AG20443 (cell line): ENCODE measurements around the gene MARK3.

Source experiments
- DNase-seq: peaks from one replicate; pipeline ENCODE4 v3.0.0; 2012; ENCODE audit warnings: low spot score, mixed read lengths

Gene MARK3

DNA sequence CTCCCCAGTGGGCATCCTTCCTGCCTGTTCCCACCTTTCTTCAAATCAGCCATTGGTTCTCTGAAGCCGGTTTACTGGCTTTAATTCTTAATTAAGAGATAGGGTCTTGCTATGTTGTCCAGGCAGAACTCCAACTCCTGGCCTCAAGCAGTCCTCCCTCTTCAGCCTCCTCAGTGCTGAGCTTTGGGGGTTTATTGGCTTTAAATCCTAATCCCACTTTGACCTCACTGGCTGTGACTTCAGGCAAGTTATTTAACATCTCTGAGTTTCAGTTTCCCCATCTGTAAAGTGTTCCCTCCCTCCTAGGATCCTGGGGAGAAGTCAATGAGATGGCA, 141.7 kb downstream of the MARK3 start:
- no peak for DNase-seq

DNA sequence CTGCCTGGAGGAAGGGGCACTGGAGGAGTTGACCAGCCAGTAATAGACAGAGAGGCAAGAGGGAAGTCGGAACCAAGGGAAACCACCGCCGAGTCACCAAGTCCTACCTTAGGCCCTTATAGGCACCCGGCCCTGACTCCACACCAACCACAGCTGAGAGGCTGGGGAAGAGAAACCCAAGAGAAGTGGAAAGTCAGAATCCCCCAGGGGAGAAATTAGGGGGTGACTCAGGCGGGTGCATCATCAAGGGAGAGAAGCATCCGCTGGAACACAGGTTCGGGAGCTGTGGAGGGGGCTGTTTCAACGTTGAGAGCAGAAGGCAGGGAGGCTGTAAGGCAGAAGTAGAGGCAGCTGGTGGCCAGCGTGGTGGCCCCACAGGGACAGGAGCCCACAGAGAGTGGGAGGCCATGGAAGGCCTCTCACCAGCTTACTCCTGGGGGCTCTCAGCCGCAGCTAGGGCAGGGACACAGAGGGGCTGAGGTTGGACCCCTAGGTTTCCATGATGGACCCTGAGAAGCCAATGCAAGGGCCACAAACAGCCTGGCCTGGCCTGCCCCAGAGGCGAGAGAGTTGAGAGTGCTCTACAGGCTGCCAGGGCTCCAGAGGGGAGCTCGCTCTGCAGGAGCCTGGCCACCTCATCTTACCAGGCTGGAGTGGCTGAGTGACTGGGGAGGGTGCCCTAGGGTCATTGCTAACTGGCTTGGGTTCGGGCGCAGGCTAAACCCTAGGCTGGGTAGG, 142.4 kb downstream of the MARK3 start:
- no peak for DNase-seq

DNA sequence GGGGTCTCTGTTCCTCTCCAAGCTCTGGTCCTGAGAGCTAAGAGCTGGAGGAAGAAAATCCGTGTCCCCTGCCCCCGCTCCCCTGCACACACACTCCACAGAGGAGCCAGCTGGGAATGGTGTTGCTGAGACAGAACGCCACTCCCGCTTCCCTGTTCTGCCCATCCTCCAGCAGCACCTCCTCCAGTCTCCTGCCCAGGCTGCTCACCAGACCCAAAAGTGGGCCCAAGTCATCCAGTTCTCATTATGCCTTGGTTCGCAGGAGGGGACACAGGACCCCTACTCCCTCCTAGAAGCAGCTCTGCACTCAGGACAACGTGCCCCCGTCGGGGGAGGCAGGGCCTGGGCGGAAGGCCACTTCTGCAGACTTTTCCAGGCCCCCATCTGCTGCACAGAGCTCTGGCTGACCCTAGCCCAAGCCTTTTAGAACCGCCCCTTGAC, 143.0 kb downstream of the MARK3 start:
- peak; percentile 50 for DNase-seq

DNA sequence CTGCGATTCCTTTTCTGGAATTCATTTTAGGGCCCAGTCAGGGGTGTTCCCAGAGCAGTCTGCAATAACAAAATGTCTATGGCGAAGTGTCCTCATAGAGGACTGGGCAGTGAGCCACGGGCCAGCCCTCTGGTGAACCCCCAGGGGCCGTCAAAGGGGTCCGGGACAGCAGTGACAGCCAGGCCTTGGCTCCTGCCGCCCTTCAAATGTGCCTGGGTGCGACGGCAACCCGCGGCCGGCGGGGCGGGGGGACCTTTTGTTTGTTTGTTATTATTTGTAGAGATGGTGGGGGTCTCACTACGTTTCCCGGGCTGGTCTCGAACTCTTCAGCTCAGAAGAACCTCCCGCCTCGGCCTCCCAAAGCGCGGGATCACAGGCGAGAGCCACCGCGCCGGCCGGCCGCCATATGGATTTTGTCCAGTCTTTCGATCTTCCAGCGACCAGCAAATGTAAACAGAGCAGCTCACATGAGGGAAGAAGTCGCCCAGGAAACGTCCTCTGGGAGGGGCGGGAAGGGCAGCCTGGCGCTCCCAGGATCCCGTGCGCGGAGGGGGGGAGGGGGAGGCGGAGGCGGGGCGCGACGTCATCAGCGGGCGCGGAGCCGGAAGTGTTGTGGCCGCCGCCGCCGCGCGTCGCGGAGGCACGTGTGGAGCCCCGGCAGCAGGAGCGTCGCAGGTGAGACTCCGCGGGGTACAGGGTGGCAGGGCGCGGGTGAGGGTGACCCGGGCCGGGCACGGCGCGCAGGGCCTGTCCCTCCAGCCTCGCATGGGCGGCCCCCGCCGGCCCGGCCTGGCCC, 143.6 kb downstream of the MARK3 start, which contains the start of gene TRMT61A:
TRMT61A (plus strand) TSS at position 610 of the 796 bp plus-strand sequence. CDS start 783 bp downstream, outside the sequence.
- peak; percentile 97 for DNase-seq

DNA sequence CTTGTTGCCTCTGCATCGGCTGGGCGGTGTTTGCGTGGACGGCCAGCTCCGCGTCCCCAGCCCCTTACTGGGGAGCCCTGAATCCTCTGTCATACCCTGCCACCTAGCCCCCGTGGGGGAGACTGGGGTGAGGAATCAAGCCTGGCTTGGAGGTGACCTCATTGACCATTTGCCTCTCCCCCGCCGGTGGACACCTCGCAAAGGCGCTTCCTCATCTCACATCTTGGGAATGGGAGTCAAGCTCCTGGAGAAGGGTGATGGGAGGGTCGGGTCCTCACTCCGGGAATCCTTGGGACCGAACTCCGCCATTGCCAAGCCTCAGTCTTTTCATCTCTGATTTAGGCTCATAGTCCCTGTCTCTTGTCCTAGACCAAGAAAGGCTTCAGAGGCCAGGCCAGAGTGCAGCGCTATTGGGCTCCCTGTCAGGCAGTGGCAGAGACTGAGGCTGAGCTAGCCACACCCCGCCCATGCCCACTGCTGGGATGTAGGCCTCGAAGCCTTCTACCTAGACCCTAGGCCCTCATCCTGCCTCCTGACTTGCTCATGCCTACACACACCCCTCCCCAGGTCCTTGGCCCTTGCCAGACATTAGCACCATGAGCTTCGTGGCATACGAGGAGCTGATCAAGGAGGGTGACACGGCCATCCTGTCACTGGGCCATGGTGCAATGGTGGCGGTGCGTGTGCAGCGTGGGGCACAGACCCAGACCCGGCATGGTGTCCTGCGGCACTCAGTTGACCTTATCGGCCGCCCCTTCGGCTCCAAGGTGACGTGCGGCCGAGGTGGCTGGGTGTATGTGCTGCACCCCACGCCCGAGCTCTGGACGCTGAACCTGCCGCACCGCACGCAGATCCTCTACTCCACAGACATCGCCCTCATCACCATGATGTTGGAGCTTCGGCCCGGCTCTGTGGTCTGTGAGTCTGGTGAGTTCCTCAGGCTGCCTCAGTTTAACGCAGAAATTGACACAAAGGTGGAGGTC, 144.5 kb downstream of the MARK3 start:
- no peak for DNase-seq

DNA sequence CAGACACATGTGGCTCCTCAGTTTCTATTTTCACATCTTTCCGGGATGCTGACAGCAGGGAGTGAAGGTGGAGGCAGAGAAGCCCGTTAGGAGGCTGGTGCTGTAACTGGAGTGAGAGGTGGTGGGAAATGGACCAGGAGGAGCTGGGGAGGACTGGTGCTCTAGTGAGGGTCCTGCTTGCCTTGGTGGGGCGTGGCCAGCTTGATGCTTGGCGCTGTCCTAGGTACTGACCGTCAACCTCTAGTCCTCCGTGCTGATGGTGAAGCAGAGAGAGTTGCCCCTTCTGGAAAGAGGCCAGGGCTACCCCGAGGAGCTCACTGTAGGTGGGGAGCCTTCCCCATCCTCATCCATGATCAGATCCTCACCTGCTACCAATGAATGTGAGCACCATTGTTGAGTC, 145.2 kb downstream of the MARK3 start:
- no peak for DNase-seq

DNA sequence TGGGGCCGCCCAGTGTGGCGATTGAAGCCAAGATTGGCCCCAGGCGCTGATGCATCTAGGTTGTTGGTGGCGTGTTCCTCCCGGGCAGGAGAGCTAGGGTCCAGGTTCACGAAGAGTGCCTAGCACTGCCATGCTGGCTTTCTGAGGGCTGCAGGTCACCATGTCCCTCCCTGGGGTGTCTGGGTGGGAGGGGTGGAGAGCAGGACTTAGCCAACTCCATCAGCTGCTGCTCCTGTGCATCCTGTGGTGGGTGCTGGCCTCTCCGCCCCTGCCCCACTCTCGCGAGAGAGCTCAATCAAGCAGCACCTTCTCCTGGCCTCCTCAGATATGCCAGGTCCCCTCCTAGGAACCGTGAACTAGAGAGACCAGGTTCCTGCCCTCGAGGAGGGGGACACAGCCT, 145.6 kb downstream of the MARK3 start:
- DNase-seq: no peak

DNA sequence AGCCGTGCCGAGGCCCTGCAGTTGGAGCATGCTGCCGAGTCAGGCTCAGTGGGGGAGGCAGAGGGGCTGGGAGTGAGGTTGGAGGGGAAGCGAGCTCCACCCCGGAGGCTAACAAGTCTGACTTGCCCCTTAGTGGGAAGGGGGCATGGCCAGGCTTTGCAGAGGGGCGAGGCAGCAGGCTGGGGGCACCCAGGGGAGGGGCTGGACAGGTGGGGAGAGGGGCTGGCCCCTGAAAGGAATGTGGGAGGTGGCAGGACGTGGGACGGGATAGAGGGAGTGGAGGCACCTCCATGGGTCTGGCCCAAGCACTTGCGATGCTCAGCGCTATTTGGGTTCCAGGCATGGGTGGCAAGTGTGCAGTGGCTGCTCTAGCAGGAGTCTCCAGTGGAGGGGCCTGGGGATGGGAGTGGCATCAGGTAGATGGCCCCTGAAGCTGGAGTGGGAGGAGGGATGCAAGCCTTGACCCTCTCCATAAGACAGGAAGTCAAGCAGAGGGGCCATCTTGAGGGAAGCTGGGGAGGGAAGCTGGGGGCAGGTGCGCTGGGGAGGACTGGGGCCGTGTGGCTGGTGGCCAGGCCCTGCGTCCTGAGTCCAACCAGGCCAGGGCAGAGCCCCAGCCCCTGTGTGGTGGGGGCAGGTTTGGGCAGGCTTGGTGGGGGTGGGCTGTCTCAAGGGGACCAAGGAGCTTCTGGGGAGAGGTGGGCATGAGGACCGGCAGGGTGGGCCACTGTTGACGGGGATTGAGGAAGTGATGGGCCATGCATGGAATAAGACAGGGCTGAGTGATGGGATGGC, 146.4 kb downstream of the MARK3 start:
- DNase-seq: no peak

DNA sequence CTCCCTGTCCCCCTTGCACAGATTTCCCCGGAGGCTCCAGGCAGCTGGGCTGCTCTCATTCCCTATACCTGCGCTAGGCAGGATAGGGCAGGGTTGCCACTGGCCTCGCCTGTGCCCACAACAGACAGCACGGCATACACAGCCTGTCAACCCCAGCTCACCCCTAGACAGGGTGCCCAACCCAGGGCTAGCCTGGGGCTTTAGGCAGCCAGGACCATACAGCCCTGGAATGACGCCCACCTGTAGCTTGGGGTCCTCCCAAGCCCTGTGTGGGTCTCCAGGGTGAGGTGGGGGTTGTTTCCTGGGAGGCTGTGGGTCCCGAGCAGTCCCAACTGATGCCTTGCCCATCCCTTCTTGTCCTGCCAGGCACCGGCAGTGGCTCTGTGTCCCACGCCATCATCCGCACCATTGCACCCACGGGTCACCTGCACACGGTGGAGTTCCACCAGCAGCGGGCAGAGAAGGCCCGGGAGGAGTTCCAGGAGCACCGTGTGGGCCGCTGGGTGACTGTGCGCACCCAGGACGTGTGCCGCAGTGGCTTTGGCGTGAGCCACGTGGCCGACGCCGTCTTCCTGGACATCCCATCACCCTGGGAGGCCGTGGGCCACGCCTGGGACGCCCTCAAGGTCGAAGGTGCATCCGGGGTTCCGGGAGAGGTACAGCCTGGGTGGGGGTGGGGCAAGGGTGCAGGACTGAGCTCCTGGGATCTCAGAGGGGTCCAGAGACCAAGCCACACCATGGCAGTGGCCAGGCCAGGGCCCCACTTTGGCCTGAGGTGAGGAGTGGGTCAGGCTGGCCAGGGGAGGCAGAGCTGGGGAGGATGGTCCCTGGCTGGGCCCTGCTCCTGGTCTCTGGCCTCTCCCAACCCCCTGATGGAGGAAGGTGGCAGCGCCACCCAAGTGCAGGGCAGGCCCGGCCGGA, 147.3 kb downstream of the MARK3 start:
- no peak for DNase-seq

DNA sequence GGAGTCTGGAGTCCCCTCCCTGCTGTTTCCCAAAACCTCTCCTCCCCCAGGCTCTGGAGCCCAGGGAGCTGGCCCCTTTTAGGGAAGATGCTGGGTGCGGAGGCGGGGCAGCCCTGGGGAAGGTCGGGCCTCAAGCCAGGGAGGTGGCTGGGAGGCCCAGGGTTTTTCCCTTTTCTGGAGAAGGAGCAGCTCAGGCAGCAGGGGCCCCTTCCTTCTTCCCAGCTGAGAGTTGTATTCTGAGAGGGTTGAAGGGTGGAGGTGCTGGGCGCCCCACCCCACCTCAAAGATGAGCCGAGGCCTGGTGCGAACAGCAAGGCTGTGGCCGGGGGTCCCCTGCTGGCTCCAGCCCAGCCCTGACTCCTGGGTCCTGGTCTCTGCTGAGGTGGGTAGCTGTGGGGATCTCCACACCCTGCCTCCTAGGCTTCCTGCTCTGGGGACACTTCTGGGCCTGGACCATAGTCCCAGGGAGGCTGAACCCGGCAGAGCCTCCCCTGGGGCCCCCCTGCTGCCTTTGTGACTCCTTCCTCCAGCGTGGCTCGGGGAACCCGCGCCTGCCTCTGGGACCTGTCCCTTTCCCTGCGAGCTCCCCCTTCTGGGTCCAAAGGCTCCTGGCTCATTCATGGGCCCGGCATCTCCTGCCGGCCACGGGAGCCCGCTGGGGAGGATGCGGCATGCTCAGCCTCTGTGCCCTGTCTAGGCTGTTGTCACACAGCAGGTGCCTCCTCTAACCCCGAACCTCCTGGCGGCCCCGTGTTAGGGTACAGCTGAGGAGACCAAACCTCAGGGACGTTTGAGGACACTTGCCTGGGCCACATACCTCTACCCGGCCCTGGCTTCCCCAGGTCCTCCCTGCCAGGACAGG, 148.2 kb downstream of the MARK3 start:
- no peak for DNase-seq

DNA sequence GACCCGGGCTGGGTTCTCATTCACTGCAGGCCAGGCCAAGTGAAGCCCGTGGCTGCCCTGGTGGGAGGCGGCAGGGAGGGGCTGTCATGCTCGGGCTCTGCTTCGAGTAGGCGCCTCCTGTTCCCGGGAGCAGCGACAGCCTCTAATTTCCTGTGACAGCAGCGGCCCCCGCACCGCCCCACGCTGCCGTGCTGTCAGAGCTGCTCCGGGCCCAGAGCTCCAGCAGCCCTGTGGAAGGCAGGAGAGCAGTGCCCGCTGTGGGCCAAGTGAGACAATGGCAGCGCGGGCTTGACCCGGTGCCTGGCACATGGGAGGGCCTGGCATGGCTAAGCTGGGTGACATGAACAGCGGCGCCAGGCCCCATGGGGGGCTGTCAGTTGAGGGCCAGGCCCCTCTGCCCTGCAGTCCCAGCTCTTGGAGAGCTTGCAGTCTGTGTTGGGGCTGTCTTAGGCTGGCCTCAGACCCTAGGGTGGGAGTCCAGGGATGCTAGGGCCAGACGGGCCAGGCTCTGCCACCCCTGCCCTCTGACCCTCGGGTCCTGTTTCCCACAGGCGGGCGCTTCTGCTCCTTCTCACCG, 148.9 kb downstream of the MARK3 start:
- DNase-seq: no peak

DNA sequence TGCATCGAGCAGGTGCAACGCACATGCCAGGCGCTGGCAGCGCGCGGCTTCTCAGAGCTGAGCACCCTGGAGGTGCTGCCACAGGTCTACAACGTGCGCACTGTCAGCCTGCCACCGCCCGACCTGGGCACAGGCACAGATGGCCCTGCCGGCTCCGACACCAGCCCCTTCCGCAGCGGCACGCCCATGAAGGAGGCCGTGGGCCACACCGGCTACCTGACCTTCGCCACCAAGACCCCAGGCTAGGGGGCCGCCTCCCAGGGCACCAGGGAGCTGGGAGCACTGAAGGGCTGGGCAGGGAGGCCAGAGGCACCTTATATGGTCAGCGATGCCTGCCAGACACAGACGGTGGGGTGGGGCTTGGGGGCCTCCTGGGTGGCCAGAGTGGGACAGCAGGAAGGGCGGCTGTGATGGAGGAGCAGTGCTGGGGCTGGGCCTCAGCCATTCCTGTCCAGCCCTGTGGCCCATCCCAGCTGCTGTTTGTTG, 149.4 kb downstream of the MARK3 start:
- no peak for DNase-seq

DNA sequence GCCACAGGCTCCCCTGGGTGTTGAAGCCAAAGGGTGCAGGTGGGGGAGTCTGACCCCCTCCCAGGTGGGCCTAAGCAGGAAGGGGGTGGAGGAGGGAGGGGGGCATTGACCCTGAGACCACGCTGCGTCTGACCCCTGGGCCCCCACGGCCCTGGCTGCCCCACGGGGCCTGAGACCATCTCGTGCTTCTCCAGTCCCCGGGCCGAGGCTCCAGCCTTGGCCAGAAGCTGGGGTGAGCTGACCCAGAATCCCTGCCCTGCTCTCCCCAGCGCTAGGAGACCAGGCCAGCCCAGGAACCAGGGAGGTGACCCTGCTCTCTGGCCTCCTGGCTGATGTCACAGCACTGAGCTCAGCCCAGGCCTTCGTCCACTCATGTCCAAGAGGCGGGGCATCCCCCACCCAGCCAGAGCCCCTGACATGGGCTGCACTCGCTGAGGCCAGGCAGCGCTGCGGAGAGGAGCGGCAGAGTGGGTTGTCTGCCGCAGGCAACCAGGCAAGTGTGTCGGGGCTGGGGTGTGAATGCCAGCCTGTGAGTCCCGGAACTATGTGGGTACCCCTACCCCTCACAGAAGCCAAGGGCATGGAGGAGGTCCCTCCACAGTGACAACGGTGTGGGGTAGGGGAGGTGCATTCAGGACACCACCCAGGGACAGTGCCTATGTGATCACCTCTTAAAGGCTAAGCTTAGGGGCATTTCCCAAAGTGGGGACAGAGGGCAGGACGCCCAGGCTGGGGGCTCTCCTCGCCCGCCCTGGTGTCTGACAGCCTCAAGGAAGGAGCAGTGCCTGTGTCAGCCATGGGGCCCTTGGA, 150.1 kb downstream of the MARK3 start:
- DNase-seq: no peak

DNA sequence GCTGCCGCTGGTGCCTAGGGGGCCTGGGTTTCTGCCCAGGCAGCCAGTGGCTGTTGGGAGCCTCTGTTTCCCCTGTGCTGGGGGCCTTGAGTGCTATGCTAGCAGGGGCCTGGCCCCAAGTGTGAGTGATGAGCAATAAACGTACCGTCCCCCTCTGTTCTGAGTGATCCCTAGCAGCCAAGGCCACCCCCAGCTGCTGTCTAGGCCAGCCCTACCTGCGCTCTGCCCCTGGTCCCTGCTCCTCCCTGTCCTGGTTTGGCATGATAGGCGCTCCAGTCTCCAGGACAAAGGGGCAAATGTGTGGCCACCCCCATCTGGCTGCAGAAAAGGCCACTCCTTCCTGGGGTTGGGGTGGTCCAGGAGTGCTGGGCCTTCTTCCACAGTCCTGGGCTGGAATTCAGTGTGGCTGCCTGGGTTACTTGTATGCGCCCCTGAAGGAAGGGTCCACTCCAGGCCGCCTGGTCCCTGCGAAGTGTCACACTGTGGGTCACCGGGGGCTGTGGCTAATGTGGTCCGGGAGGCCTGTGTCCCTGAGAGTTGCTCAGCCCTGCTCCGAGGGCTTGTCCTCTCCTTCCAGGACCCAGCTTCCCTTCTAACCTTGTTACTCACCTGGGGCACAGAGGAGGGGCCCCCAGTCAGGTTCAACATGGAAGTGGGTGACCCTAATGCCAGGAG, 150.8 kb downstream of the MARK3 start:
- DNase-seq: no peak

DNA sequence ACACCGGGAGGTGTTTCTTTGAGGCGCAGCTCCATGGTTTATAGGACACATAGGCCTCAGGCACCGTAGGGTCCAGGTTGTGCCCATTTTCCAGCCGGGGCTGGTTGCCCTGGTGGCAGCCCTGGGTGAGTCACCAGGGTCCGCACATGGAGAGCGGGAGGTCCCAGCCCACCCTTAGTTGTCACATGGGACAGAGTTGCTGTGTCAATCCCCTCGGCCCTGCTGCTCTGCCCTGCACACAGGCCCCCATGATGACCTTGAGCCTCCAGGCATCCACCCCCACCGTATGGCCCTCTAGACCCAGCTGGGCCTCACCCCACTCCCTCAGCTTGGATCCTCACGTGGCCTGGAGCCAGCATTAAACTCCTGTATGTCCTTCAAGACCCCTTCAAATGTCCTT, 151.5 kb downstream of the MARK3 start:
- no peak for DNase-seq

DNA sequence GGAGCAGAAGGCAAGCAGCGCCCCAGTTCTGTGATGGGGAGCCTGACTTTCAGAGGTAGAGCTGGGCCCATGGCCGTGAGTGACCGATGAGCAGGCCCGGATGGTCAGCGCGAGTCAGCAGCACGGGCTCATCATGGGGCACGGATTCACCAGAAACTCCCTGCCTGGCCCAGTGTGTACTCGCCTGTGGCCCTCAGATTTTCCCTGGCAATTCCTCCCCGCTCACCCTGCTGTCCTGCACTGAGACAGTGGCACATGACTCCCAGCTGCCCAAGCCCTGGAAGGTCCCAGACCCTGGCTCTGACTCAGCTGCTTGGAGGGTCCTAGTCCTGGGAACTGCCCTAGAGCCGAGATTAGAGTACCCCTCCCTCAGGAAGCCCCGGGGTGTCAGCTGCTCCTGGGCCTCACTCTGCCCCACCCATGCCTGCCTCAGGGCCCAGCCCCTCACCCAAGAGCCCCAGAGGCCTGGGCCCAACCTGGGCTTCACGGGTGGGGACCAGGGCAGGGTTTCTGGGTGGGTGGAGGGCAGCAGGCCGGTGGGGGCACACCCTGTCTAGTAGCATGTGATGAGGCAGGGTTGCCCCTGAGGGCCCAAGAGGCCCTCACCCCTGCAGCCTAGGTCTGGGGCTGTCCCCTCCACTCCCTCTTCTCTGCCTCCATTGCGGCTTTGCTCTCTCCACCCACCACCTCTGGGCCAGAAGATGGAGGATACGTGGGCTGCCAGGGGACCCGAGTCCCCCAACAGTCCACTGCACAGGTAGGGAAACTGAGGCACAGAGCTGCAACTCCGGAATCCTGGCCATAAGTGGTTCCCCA, 152.2 kb downstream of the MARK3 start:
- DNase-seq: peak; percentile 43
